Nucleus accumbens (tissue), 56 donors: Measurements from ENCODE around the gene ECSIT.
A peak's percentile ranks its signal among the peaks of the same experiment; 100 is the strongest.
"Not testable (repeated sequence)": the region's sequence is repeated elsewhere in the genome, so short reads cannot be mapped to it uniquely, and the experiment has no call there.

ENCODE experiments used
- DNase-seq, 56 donors: peaks; one replicate each; lab custom pipeline; 2025; lab: John Stamatoyannopoulos, UW

The ECSIT gene

GRCh38 chr19:11479898-11480714, 48.8 kb downstream of the ECSIT start:
- DNase-seq = peak in 36 of 56 donors; percentile 9 to 68 (median 40)

GRCh38 chr19:11479090-11479897, 49.6 kb downstream of the ECSIT start:
- DNase-seq = peak in 50 of 56 donors; percentile 9 to 88 (median 66)

GRCh38 chr19:11478167-11479089, 50.5 kb downstream of the ECSIT start:
- DNase-seq = peak in 32 of 56 donors; percentile 9 to 68 (median 24)

- no peak for DNase-seq
These were observed 53.1 kb downstream of the ECSIT start for GRCh38 chr19:11475861-11476260.

- not testable (repeated sequence) for DNase-seq
These were observed 53.6 kb downstream of the ECSIT start for GRCh38 chr19:11475343-11475742.

GRCh38 chr19:11473725-11474124, 55.2 kb downstream of the ECSIT start:
- no peak for DNase-seq

- DNase-seq = not testable (repeated sequence)
These were observed 60.6 kb downstream of the ECSIT start for GRCh38 chr19:11468266-11468845.

GRCh38 chr19:11465600-11465999, 63.3 kb downstream of the ECSIT start:
- no peak for DNase-seq

- DNase-seq = no peak
These were observed 64.3 kb downstream of the ECSIT start for GRCh38 chr19:11464333-11465265.

GRCh38 chr19:11463391-11463790, 65.5 kb downstream of the ECSIT start:
- DNase-seq = peak in 1 of 56 donors; percentile 28

- no peak for DNase-seq
These were observed 67.5 kb downstream of the ECSIT start for GRCh38 chr19:11461453-11461852.

- DNase-seq = no peak
These were observed 68.7 kb downstream of the ECSIT start for GRCh38 chr19:11460207-11460606.

GRCh38 chr19:11458912-11459311, 70.0 kb downstream of the ECSIT start:
- DNase-seq = not testable (repeated sequence)

GRCh38 chr19:11458236-11458900, 70.6 kb downstream of the ECSIT start:
- DNase-seq = no peak

GRCh38 chr19:11457831-11458230, 71.1 kb downstream of the ECSIT start:
- DNase-seq = no peak

- DNase-seq = peak in 53 of 56 donors; percentile 33 to 95 (median 83)
These were observed 71.8 kb downstream of the ECSIT start for GRCh38 chr19:11457115-11457514.

GRCh38 chr19:11456659-11457058, 72.3 kb downstream of the ECSIT start:
- peak in 1 of 56 donors; percentile 45 for DNase-seq
